ENCODE results near the gene IRAG1.

IRAG1 gene

DNA sequence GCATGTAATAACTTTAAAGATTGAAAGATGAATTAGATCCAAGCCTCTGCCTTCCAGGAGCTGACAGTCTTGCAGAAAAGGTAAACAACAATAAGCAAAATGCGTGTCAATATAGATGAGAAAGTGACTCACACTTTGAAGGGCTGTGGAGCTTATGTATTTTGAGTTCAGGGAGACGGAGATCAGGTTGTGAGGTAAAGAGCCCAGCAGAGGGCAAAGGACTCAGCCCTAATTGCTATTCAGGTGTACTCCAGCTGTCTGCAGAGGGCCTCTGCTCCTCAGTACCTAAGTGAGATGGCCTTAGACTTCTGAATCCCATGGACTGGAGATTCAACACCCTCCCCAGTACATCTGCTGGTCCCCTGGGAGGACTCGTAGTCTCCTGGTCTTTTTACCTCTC, 34.6 kb upstream of the IRAG1 start:
- no peak for DNase-seq (ENCODE audit: low read depth)
- TF ChIP-seq, protein P1, sequence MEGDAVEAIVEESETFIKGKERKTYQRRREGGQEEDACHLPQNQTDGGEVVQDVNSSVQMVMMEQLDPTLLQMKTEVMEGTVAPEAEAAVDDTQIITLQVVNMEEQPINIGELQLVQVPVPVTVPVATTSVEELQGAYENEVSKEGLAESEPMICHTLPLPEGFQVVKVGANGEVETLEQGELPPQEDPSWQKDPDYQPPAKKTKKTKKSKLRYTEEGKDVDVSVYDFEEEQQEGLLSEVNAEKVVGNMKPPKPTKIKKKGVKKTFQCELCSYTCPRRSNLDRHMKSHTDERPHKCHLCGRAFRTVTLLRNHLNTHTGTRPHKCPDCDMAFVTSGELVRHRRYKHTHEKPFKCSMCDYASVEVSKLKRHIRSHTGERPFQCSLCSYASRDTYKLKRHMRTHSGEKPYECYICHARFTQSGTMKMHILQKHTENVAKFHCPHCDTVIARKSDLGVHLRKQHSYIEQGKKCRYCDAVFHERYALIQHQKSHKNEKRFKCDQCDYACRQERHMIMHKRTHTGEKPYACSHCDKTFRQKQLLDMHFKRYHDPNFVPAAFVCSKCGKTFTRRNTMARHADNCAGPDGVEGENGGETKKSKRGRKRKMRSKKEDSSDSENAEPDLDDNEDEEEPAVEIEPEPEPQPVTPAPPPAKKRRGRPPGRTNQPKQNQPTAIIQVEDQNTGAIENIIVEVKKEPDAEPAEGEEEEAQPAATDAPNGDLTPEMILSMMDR (conservative IDR thresholded peaks at IDR 0.05; ENCODE audit: low read depth, low read length) = no peak
- H3K4me3 ChIP-seq (ENCODE audit: low read length) = no peak overlapping the region

- no peak for DNase-seq (ENCODE audit: low read depth)
- TF ChIP-seq, protein P1 (conservative IDR thresholded peaks at IDR 0.05; ENCODE audit: low read depth, low read length) = no peak
- no peak overlapping the region for H3K4me3 ChIP-seq (ENCODE audit: low read length)
Observed at GRCh38 chr11:10727146-10727851, 33.7 kb upstream of the IRAG1 start.

GRCh38 chr11:10725907-10726253, 32.3 kb upstream of the IRAG1 start:
- no peak overlapping the region for H3K4me3 ChIP-seq (ENCODE audit: low read length)
- DNase-seq (ENCODE audit: low read depth) = no peak
- TF ChIP-seq, protein P1 (conservative IDR thresholded peaks at IDR 0.05; ENCODE audit: low read depth, low read length) = no peak

DNA sequence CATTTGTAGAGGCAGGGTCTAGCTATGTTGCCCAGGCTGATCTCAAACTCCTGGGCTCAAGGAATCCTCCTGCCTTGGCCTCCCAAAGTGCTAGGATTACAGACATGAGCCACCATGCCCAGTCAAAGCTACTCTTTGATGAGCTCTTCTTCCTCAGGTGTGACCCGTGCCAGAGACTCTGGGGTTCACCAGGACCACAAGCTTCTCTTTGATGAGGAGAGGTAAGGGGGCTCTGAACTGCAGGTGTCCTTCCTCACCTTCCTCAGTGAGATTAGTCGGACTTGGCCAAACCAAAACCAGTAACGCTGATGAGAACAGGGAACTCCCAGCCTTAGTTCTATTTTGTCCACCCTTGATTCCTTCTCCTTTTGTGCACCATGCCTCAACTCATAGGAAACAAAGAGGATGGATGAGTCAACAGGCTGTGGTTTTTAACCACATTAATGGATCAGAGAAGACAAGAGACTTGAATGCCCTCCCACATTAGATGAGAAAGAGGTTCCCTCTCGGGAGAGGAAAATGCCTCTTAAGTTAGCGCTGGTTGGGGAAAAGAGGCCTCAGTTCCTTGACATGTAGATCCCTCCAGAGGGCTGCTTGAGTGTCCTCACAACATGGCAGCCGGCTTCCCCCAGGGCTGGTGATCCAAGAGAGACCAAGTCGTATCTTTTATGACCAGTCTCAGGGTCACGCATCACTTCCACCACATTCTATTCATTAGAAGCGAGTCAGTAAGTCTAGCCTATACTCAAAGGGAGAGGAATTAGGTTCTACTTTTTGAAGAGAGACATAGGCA, 31.8 kb upstream of the IRAG1 start:
- TF ChIP-seq, protein P1 (conservative IDR thresholded peaks at IDR 0.05; ENCODE audit: low read depth, low read length) = no peak
- no peak overlapping the region for H3K4me3 ChIP-seq (ENCODE audit: low read length)
- DNase-seq (ENCODE audit: low read depth) = no peak

DNA sequence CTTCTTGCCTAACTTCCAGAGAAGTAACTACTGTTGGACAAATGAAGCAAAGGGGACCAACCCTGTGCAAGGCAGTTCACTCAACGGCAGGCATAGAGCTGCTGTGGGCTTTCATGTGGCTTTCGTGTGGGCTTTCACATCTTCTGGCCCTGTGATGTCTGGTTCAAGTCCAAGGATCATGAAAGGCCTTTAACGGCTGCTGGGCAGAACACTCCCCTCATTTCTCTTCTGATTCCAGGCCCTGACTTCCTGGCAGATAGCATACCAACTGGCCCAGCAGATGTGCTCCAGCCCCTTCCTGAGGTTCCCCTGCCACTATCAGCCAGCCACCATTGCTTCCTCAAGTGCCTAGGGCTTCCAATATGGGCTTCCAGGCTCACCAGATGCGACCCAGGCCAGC, 28.8 kb upstream of the IRAG1 start:
- TF ChIP-seq, protein P1 (conservative IDR thresholded peaks at IDR 0.05; ENCODE audit: low read depth, low read length) = no peak
- no peak overlapping the region for H3K4me3 ChIP-seq (ENCODE audit: low read length)
- no peak for DNase-seq (ENCODE audit: low read depth)

- TF ChIP-seq, protein P1 (conservative IDR thresholded peaks at IDR 0.05; ENCODE audit: low read depth, low read length) = no peak
- no peak overlapping the region for H3K4me3 ChIP-seq (ENCODE audit: low read length)
- DNase-seq (ENCODE audit: low read depth) = no peak
Observed at GRCh38 chr11:10720881-10721376, 27.4 kb upstream of the IRAG1 start.

All from retinal pigment epithelial cell (primary cell).